K562 (cell line): ENCODE data around the gene MTG1. TPM values are rescaled to one million over a fixed set of nuclear protein-coding genes. Genes with fewer than 3 reads are reported as not detected.

Experiments used
- BRF1 ChIP-seq: IDR thresholded peaks from 3 replicates; pipeline ENCODE4 v1.6.1; 2011; ENCODE audit warnings: borderline replicate concordance, mild to moderate bottlenecking; ENCODE audit not compliant: insufficient read length; ENCODE audit errors: extremely low read depth
- CBX3 ChIP-seq, 2 experiments: IDR thresholded peaks; 1 replicate in 1 of 2; 2 replicates in 1 of 2; pipeline ENCODE4 v1.6.1; 2012; ENCODE audit warnings: inconsistent platforms in 2 of 2, low read length in 2 of 2, borderline replicate concordance in 1 of 2, control low read depth in 1 of 2
- ETV6 ChIP-seq, 3 experiments: fragments of 150-350 bp in 1 of 3; sonication (generic) in 1 of 3; formaldehyde crosslinking in 1 of 3; IDR thresholded peaks; 2 replicates each; pipeline versions ENCODE4 v1.6.1 to v1.8.0; 2014 to 2022; ENCODE audit warnings: borderline replicate concordance in 2 of 3, low read depth in 2 of 3, antibody characterized with exemption in 1 of 3, low read length in 1 of 3, mild to moderate bottlenecking in 1 of 3, missing genetic modification reagents in 1 of 3
- HNRNPLL ChIP-seq: fragments of 200-400 bp; formaldehyde crosslinking; IDR thresholded peaks from 2 replicates; pipeline ENCODE4 v1.6.1; 2017; ENCODE audit warnings: low read length, low read depth, mild to moderate bottlenecking; ENCODE audit not compliant: poor library complexity, severe bottlenecking
- ILF3 ChIP-seq: fragments of 450-650 bp; IDR thresholded peaks from 2 replicates; pipeline ENCODE4 v1.6.1; 2018; ENCODE audit warnings: antibody characterized with exemption, mild to moderate bottlenecking, moderate library complexity, borderline replicate concordance
- KDM5B ChIP-seq: fragments of 200-600 bp; sonication (generic); IDR thresholded peaks from 2 replicates; pipeline ENCODE4 v1.6.1; 2012; ENCODE audit warnings: low read depth, mild to moderate bottlenecking, moderate library complexity, low read length, control low read depth, inconsistent platforms; ENCODE audit not compliant: insufficient replicate concordance
- LEF1 ChIP-seq: fragments of 450-650 bp; IDR thresholded peaks from 2 replicates; pipeline ENCODE4 v1.6.1; 2016; ENCODE audit warnings: mild to moderate bottlenecking
- NR3C1 ChIP-seq: sonication (generic); formaldehyde crosslinking; IDR thresholded peaks from 2 replicates; pipeline ENCODE4 v1.8.1; 2022; ENCODE audit warnings: missing genetic modification reagents
- SP2 ChIP-seq: IDR thresholded peaks from 2 replicates; pipeline ENCODE4 v1.6.1; 2011; ENCODE audit warnings: mild to moderate bottlenecking, low read depth, low read length, moderate library complexity; ENCODE audit not compliant: poor library complexity, severe bottlenecking; ENCODE audit errors: extremely low read depth
- SRSF7 ChIP-seq: fragments of 200-400 bp; formaldehyde crosslinking; optimal IDR thresholded peaks from 2 replicates; pipeline ENCODE3; 2017; ENCODE audit warnings: mild to moderate bottlenecking, low read depth, low read length
- TCF7L2 ChIP-seq: fragments of 150-350 bp; IDR thresholded peaks from 2 replicates; pipeline ENCODE4 v1.6.1; 2016; ENCODE audit warnings: low read depth, mild to moderate bottlenecking, low read length, moderate library complexity
- ZNF197 ChIP-seq: fragments of 200-800 bp; sonication (Bioruptor generic); IDR thresholded peaks from 2 replicates; pipeline ENCODE4 v1.6.1; 2016; ENCODE audit warnings: low read depth, missing genetic modification characterization, missing compliant biosample characterization
- ZNF668 ChIP-seq: fragments of 250-450 bp; sonication (Bioruptor Pico); IDR thresholded peaks from 2 replicates; pipeline ENCODE4 v1.8.0; 2022; ENCODE audit warnings: mild to moderate bottlenecking, inconsistent platforms
- ZNF699 ChIP-seq: fragments of 250-450 bp; sonication (Bioruptor Pico); IDR thresholded peaks from 2 replicates; pipeline ENCODE4 v1.8.0; 2021; ENCODE audit warnings: mild to moderate bottlenecking, moderate library complexity; ENCODE audit not compliant: insufficient replicate concordance
- polyA plus RNA-seq, 8 experiments: library from polyadenylated mRNA; depleted of rRNA in 4 of 8; stranded (reverse) in 5 of 8; unstranded in 3 of 8; fragments of >200 nt; fragmentation: Nextera tagmentation in 2 of 8; fragmentation: Illumina TruSeq in 1 of 8; extraction: Ambion mirVana in 2 of 8; extraction: Trizol in 1 of 8; gene quantifications; 2 replicates each; pipeline versions ENCODE4 v1.2.1 to v1.2.3, GENCODE V29; 2011 to 2014; ENCODE audit warnings: inconsistent platforms in 1 of 8, missing spikeins in 1 of 8
- total RNA-seq, 7 experiments: library from RNA; depleted of rRNA in 6 of 7; stranded (reverse); fragments of >200 nt in 6 of 7; fragmentation: Illumina TruSeq in 2 of 7; extraction: Trizol in 2 of 7; gene quantifications; 2 replicates each; pipeline versions ENCODE4 v1.2.1 to v1.2.3, GENCODE V29; 2011 to 2021; ENCODE audit warnings: low replicate concordance in 1 of 7
- TF ChIP-seq, protein P1 (sequence below), 2 experiments: fragments of 450-650 bp; IDR thresholded peaks; 2 replicates each; pipeline ENCODE4 v1.6.1; 2016
- TF ChIP-seq, protein P2 (sequence below): fragments of 450-650 bp; IDR thresholded peaks from 2 replicates; pipeline ENCODE4 v1.6.1; 2018; ENCODE audit warnings: mild to moderate bottlenecking, low read depth; ENCODE audit not compliant: partially characterized antibody
- TF ChIP-seq, protein P3 (sequence below): fragments of 250-450 bp; sonication (Bioruptor Pico); IDR thresholded peaks from 2 replicates; pipeline ENCODE4 v1.8.0; 2021; ENCODE audit warnings: moderate library complexity, mild to moderate bottlenecking, inconsistent platforms
- TF ChIP-seq, protein P4 (sequence below): fragments of 250-450 bp; sonication (Bioruptor Pico); IDR thresholded peaks from 2 replicates; pipeline ENCODE4 v1.5.0; 2021
- TF ChIP-seq, protein P5 (sequence below): fragments of 250-450 bp; sonication (Bioruptor Pico); IDR thresholded peaks from 2 replicates; pipeline ENCODE4 v1.5.0; 2021

The MTG1 gene
- total and polyA plus RNA-seq, 9 of the 15 experiments (the other 6 are each of a cell fraction or from before 2014, with no cell fraction given), result 2.8 to 28.2 (median 15.4) TPM

DNA sequence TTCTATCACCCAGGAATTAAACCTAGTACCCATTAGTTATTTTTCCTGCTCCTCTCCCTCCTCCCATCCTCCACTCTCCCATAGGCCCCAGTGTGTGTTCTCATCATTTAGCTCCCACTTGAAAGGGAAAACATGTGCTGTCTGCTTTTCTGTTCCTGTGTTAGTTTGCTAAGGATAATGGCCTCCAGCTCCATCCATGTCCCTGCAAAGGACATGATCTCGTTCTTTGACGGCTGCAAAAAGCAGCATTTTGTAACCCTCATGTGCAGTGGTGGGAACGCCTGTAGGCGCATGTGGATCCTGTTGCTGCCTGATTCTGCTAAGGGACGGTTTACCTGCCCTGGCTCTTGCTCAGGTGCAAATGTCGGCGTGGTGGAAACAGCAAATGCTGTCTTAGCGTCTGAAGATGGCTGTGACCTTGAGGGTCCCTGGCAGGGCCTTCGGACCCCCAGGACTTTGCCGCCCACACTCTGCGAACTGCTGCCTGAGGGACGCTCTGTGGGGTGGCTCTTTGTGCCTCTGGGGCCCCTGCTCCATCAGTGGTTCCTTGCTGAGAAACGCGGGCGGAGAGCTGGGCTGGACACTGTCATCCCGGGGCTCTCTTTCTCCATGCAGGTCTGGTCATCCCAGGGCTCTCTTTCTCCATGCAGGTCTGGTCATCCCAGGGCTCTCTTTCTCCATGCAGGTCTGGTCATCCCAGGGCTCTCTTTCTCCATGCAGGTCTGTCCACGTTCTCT, 5.6 kb upstream of the MTG1 start (continued):
- TF ChIP-seq BRF1, result no peak
- no peak for TF ChIP-seq NR3C1 (CRISPR knock-in tag)
- TF ChIP-seq ILF3, result no peak
- no peak for TF ChIP-seq ZNF668 (CRISPR knock-in tag)
- TF ChIP-seq, protein P1, sequence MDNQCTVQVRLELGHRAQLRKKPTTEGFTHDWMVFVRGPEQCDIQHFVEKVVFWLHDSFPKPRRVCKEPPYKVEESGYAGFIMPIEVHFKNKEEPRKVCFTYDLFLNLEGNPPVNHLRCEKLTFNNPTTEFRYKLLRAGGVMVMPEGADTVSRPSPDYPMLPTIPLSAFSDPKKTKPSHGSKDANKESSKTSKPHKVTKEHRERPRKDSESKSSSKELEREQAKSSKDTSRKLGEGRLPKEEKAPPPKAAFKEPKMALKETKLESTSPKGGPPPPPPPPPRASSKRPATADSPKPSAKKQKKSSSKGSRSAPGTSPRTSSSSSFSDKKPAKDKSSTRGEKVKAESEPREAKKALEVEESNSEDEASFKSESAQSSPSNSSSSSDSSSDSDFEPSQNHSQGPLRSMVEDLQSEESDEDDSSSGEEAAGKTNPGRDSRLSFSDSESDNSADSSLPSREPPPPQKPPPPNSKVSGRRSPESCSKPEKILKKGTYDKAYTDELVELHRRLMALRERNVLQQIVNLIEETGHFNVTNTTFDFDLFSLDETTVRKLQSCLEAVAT (IDR thresholded peaks at IDR 0.05), result 0 out of 4 replicates have a peak, but pooled peaks have one; percentile 20 to 36
- peak in 1 of 2 experiments; percentile 40; a peak in 1 of 3 replicates for TF ChIP-seq CBX3 (IDR thresholded peaks at IDR 0.05; ENCODE audit: borderline replicate concordance in 1 of 2, low read length in 2 of 2)
- TF ChIP-seq, protein P2, sequence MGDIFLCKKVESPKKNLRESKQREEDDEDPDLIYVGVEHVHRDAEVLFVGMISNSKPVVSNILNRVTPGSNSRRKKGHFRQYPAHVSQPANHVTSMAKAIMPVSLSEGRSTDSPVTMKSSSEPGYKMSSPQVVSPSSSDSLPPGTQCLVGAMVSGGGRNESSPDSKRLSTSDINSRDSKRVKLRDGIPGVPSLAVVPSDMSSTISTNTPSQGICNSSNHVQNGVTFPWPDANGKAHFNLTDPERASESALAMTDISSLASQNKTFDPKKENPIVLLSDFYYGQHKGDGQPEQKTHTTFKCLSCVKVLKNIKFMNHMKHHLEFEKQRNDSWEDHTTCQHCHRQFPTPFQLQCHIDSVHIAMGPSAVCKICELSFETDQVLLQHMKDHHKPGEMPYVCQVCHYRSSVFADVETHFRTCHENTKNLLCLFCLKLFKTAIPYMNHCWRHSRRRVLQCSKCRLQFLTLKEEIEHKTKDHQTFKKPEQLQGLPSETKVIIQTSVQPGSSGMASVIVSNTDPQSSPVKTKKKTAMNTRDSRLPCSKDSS, result no peak
- TF ChIP-seq LEF1, result peak; percentile 44; the same call in 1 of the 2 replicates
- TF ChIP-seq, protein P3, sequence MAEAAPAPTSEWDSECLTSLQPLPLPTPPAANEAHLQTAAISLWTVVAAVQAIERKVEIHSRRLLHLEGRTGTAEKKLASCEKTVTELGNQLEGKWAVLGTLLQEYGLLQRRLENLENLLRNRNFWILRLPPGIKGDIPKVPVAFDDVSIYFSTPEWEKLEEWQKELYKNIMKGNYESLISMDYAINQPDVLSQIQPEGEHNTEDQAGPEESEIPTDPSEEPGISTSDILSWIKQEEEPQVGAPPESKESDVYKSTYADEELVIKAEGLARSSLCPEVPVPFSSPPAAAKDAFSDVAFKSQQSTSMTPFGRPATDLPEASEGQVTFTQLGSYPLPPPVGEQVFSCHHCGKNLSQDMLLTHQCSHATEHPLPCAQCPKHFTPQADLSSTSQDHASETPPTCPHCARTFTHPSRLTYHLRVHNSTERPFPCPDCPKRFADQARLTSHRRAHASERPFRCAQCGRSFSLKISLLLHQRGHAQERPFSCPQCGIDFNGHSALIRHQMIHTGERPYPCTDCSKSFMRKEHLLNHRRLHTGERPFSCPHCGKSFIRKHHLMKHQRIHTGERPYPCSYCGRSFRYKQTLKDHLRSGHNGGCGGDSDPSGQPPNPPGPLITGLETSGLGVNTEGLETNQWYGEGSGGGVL, result no peak
- no peak for TF ChIP-seq TCF7L2
- TF ChIP-seq ZNF197 (CRISPR knock-in tag), result no peak
- no peak for TF ChIP-seq SRSF7
- TF ChIP-seq, protein P4, sequence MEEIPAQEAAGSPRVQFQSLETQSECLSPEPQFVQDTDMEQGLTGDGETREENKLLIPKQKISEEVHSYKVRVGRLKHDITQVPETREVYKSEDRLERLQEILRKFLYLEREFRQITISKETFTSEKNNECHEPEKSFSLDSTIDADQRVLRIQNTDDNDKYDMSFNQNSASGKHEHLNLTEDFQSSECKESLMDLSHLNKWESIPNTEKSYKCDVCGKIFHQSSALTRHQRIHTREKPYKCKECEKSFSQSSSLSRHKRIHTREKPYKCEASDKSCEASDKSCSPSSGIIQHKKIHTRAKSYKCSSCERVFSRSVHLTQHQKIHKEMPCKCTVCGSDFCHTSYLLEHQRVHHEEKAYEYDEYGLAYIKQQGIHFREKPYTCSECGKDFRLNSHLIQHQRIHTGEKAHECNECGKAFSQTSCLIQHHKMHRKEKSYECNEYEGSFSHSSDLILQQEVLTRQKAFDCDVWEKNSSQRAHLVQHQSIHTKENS (CRISPR knock-in tag), result no peak
- TF ChIP-seq KDM5B, result peak; percentile 8
- TF ChIP-seq, protein P5, sequence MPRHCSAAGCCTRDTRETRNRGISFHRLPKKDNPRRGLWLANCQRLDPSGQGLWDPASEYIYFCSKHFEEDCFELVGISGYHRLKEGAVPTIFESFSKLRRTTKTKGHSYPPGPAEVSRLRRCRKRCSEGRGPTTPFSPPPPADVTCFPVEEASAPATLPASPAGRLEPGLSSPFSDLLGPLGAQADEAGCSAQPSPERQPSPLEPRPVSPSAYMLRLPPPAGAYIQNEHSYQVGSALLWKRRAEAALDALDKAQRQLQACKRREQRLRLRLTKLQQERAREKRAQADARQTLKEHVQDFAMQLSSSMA (CRISPR knock-in tag), result no peak
- TF ChIP-seq ETV6 (IDR thresholded peaks at IDR 0.05; ENCODE audit: borderline replicate concordance in 1 of 2, low read depth in 2 of 2, low read length in 1 of 2), result no peak
- TF ChIP-seq ETV6 (CRISPR knock-in tag; IDR thresholded peaks at IDR 0.05; ENCODE audit: borderline replicate concordance), result no peak
- no peak for TF ChIP-seq SP2
- no peak for TF ChIP-seq HNRNPLL
- no peak for TF ChIP-seq ZNF699 (CRISPR knock-in tag)
